GM19463 (cell line): Measurements from ENCODE around the gene PWP2.
A peak's percentile ranks its signal among the peaks of the same experiment; 100 is the strongest.
"Not testable (repeated sequence)": the region's sequence is repeated elsewhere in the genome, so short reads cannot be mapped to it uniquely, and the experiment has no call there.

Experiments used
- ATAC-seq: cut with Tn5 transposase; IDR thresholded peaks from one replicate; pipeline ENCODE4 v1.9.1; 2021; ENCODE audit warnings: mild to moderate bottlenecking, moderate library complexity; ENCODE audit not compliant: unreplicated experiment

The PWP2 gene

GRCh38 chr21:44082648-44083440, 24.4 kb upstream of the PWP2 start:
- ATAC-seq: no peak

- ATAC-seq: no peak
Measured at GRCh38 chr21:44083631-44084291, 23.4 kb upstream of the PWP2 start.

- no peak for ATAC-seq
Measured at GRCh38 chr21:44084496-44085241, 22.5 kb upstream of the PWP2 start.

- no peak for ATAC-seq
Measured at GRCh38 chr21:44085491-44086321, 21.5 kb upstream of the PWP2 start.

GRCh38 chr21:44086636-44087425, 20.4 kb upstream of the PWP2 start:
- ATAC-seq: no peak

- no peak for ATAC-seq
Measured at GRCh38 chr21:44087426-44088400, 19.5 kb upstream of the PWP2 start.

GRCh38 chr21:44088401-44088780, 18.8 kb upstream of the PWP2 start:
- no peak for ATAC-seq

GRCh38 chr21:44089001-44089911, 17.9 kb upstream of the PWP2 start:
- ATAC-seq: peak; percentile 56

GRCh38 chr21:44090325-44090724, 16.9 kb upstream of the PWP2 start:
- ATAC-seq: no peak

GRCh38 chr21:44092211-44092610, 15.0 kb upstream of the PWP2 start:
- ATAC-seq: no peak

- ATAC-seq: no peak
Measured at GRCh38 chr21:44093761-44094160, 13.4 kb upstream of the PWP2 start.

GRCh38 chr21:44094832-44095231, 12.4 kb upstream of the PWP2 start:
- no peak for ATAC-seq

- ATAC-seq: not testable (repeated sequence)
Measured at GRCh38 chr21:44098507-44098906, 8.7 kb upstream of the PWP2 start.

GRCh38 chr21:44098964-44099363, 8.2 kb upstream of the PWP2 start:
- ATAC-seq: not testable (repeated sequence)

GRCh38 chr21:44107589-44107988, 390 bp downstream of the PWP2 start:
- ATAC-seq: peak; percentile 19

- ATAC-seq: not testable (repeated sequence)
Measured at GRCh38 chr21:44113702-44114371, 6.6 kb downstream of the PWP2 start.

GRCh38 chr21:44122131-44122530, 14.9 kb downstream of the PWP2 start:
- ATAC-seq: not testable (repeated sequence)
